Measurements from ENCODE around the gene SERGEF.
A peak's percentile ranks its signal among the peaks of the same experiment; 100 is the strongest.
"Not testable (repeated sequence)": the region's sequence is repeated elsewhere in the genome, so short reads cannot be mapped to it uniquely, and the experiment has no call there.

SERGEF gene

GRCh38 chr11:18000128-18000527 lies 12.7 kb downstream of the SERGEF start:
- DNase-seq = not testable (repeated sequence)

DNA sequence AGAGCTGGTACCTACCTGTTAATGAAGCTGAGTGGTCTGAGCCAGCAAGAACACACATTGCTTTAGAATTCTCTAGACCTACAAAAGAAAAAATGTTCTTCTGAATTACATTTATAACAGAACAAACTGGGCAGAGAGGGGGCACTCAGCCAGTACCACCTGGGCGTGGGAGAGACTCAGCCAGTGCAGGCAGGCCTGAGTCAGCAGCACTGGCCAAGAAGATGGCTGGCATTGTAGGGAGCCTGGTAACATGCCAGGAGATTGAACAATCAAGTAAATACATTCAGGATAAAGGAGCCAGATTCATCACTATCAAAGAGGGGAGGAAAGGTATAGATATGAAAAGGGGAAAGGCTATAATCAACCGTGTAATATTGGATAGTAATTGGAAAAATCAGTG lies 19.9 kb downstream of the SERGEF start:
- peak; percentile 9 for DNase-seq

GRCh38 chr11:17991783-17992433 lies 20.9 kb downstream of the SERGEF start:
- DNase-seq = peak; percentile 26

GRCh38 chr11:17989306-17989705 lies 23.5 kb downstream of the SERGEF start:
- no peak for DNase-seq

- no peak for DNase-seq
Observed at GRCh38 chr11:17988465-17988864, 24.4 kb downstream of the SERGEF start.

GRCh38 chr11:17987826-17988225 lies 25.0 kb downstream of the SERGEF start:
- no peak for DNase-seq

- DNase-seq = no peak
Observed at GRCh38 chr11:17986711-17987220, 26.1 kb downstream of the SERGEF start.

DNA sequence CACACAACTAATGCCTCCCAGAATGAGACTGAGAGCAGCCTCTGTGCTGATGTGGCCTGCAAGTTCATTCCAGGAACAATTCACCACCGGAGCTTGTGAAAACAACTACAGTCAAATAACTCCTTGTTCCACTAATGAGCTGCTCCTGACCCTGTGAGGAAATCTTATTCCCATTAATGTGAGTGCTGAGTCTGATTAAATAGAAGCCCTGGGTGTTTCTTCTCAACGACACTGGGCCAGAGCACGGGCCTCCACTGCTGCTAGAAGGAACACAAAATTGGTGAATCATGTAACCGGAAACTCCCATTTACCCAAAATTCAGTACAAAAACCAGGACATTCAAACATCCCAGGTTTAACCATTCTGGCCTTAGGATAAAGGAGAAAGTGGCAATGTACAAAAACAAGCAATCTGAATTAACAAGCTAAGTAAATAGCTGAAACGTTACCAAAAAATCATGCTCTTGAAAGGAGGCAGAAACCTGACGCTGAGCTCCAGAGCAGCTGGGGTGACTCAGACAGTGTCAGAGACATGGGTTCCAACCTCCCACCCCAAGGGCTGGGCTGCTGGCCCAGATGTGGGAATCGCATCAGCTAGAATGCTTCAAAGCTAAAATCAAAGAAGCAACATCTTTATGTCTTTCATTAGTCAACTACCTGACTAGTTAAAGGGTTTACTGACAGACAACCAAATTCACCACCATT lies 26.7 kb downstream of the SERGEF start:
- no peak for DNase-seq

DNA sequence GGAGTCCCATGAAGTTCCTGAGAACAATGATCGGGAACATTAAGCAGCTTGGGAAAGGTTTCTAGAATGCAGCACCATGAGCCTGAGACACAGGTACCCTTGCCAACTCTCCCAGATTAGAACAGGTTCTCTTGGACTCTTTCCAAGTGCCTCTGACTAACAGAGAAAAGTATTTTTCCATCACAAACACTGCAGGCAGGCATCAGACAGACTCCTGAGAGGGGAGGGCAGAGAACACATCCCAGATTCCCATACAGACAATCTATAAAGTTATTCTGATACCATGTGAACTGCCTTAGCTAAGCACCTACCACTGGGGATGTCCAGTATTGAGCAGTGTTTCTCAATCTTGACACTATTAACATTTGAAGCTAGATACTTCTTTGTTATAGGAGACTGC lies 27.3 kb downstream of the SERGEF start:
- DNase-seq = no peak

DNA sequence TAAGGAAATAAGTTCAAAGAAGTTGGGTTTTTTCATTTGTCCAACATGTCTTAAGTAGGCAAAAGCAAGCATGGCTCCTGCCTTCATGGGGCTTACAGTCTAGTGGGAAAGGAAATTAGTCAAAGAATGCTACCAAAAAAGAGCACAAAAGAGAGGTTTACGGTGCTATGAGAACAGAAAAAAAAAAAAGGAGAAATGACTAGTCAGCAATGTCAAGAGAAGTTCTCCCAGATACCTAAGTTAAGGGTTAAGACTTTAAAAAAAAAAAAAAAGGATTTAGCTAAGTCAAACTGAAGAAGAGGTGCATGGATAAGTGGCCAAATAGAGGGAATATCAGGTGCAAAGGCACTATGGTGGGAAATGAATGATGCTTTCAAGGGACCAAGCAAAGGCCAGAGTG lies 29.3 kb downstream of the SERGEF start:
- no peak for DNase-seq

GRCh38 chr11:17979770-17980371 lies 33.0 kb downstream of the SERGEF start:
- peak; percentile 4 for DNase-seq

- peak; percentile 3 for DNase-seq
Observed at GRCh38 chr11:17978553-17979287, 34.1 kb downstream of the SERGEF start.

DNA sequence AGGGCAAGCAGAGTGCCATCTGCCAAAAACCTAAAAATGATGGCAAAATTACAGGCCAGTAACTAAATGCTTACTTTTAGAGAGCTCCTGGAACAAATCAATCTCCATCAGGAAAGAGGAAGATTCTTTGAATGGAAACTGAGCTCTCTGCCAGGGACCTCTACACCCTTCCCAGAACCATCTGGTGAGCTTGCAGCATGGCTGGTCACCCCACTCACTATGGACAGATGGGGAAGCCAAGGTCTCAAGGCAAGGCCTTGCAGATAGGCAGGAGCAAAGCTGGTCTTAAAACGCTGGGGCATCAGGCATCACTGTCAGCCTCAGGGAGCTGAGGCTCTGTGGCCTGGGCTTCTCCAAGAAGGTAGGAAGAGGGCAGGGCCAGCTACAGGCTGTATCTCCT lies 36.2 kb downstream of the SERGEF start:
- DNase-seq = peak; percentile 59

GRCh38 chr11:17974246-17974645 lies 38.6 kb downstream of the SERGEF start:
- DNase-seq = peak; percentile 35

- peak; percentile 50 for DNase-seq
Observed at GRCh38 chr11:17972987-17973386, 39.9 kb downstream of the SERGEF start.

- no peak for DNase-seq
Observed at GRCh38 chr11:17968206-17968605, 44.6 kb downstream of the SERGEF start.

GRCh38 chr11:17967661-17968060 lies 45.2 kb downstream of the SERGEF start:
- DNase-seq = no peak

DNA sequence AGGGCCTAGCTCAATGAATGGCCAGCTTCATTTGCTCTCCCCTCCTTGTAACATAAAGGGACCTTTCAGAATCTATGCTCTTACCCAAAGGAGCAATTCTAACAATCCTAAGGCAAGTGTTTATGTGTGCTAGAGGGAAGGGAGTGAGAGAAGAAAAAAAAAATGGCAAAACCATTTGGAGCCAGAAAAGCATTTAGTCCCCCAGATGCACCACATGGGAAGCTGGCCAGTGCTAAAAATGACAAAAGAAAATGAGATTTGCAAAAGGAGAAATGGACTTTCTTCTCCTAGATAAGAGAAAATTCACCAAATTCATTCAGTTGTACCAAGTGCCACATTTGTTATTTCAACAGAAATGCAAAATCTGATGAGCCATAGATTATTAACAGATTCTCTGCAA lies 52.8 kb downstream of the SERGEF start:
- no peak for DNase-seq

DNA sequence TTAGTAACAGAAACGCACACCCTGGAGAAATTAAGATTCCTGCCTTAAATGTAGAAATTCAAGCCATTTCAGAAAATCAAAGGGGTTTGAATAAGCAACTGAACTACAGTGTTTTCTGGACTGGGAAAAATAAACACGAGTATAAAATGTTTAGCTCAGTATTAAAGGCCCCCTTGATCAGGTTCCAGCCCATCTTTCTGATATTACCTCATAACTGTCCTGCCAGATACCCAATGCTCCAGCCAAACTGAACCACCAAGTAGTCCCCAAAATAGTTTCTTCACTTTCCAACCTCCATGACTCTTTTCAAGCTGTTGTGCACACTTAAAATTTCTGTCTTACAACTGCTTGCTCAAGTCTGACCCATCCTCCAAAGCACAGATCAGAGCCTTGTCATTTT lies 54.4 kb downstream of the SERGEF start:
- no peak for DNase-seq

- no peak for DNase-seq
Observed at GRCh38 chr11:17954395-17955252, 58.2 kb downstream of the SERGEF start.

DNA sequence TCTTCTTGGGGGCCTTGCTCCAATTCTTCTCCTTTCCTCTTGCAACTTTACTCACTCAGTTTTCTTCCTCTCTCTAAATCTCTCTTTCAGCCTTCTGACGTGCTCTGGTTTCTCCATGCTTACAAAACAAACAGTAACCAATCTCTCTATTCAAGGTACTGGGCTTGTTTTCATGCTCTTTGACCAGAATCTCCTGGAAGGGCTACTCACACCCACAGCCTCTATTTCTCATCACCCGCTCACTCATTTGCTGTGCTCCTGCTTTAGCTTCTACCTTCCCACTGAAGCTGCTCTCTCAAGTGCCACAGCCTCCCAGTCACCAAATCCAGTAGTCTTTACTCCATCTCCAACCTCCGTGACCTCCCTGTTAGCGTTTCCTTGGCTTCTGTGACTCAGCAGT lies 60.4 kb downstream of the SERGEF start:
- no peak for DNase-seq

- DNase-seq = no peak
Observed at GRCh38 chr11:17951685-17952388, 61.0 kb downstream of the SERGEF start.

All from NCI-H446 treated with DMSO at 0.1 percent for 48 hours (cell line).